Peyer's patch (tissue), 4 donors: ENCODE data around the gene IGF2R.

Source experiments
- POLR2A ChIP-seq, 2 donors: fragments of 450-650 bp; IDR thresholded peaks; one replicate each; pipeline ENCODE4 v1.5.1; 2017; ENCODE audit warnings: antibody characterized with exemption in 2 of 2, mild to moderate bottlenecking in 2 of 2, moderate library complexity in 2 of 2
- TF ChIP-seq, protein P1 (sequence below), 6 experiments: fragments of 450-650 bp in 4 of 6; fragments of 200-600 bp in 2 of 6; sonication (generic) in 1 of 6; IDR thresholded peaks; one replicate each; pipeline ENCODE4 v1.5.1; 2017 to 2019; ENCODE audit warnings: antibody characterized with exemption in 6 of 6, mild to moderate bottlenecking in 3 of 6, moderate library complexity in 1 of 6

DNA sequence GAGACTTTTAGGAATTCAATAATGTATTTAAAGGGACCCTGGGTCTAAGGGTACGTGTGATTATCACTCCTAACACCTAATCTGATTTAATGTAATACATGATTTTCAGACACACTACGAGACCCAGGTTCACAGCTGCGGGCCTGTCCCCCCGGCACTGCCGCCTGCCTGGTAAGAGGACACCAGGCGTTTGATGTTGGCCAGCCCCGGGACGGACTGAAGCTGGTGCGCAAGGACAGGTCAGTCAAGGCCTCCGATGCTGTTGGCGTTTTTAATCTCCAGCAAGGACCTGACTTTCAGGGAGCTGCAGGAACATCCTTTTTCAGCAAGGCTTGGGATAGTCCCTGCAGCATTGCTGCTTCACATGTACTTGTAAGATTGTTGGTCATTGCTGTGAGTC, 58.2 kb downstream of the IGF2R start:
- no peak for TF ChIP-seq POLR2A (IDR thresholded peaks at IDR 0.05)
- TF ChIP-seq, protein P1, sequence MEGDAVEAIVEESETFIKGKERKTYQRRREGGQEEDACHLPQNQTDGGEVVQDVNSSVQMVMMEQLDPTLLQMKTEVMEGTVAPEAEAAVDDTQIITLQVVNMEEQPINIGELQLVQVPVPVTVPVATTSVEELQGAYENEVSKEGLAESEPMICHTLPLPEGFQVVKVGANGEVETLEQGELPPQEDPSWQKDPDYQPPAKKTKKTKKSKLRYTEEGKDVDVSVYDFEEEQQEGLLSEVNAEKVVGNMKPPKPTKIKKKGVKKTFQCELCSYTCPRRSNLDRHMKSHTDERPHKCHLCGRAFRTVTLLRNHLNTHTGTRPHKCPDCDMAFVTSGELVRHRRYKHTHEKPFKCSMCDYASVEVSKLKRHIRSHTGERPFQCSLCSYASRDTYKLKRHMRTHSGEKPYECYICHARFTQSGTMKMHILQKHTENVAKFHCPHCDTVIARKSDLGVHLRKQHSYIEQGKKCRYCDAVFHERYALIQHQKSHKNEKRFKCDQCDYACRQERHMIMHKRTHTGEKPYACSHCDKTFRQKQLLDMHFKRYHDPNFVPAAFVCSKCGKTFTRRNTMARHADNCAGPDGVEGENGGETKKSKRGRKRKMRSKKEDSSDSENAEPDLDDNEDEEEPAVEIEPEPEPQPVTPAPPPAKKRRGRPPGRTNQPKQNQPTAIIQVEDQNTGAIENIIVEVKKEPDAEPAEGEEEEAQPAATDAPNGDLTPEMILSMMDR (IDR thresholded peaks at IDR 0.05) = no peak
